OCI-LY7 (cell line): ENCODE measurements around the gene PTGES.

ENCODE experiments used
- CTCF ChIP-seq: fragments of 200-600 bp; sonication (generic); conservative IDR thresholded peaks from 2 replicates; pipeline ENCODE4 v1.5.1; 2014; ENCODE audit warnings: mild to moderate bottlenecking, antibody characterized with exemption, low read length, moderate library complexity, mixed read lengths
- EZH2phosphoT487 ChIP-seq: fragments of 200-600 bp; sonication (generic); IDR thresholded peaks from 2 replicates; pipeline ENCODE4 v1.6.1; 2018; ENCODE audit warnings: low read depth, borderline replicate concordance, mild to moderate bottlenecking, mixed run types, antibody characterized with exemption, low read length, moderate library complexity, mixed read lengths

DNA sequence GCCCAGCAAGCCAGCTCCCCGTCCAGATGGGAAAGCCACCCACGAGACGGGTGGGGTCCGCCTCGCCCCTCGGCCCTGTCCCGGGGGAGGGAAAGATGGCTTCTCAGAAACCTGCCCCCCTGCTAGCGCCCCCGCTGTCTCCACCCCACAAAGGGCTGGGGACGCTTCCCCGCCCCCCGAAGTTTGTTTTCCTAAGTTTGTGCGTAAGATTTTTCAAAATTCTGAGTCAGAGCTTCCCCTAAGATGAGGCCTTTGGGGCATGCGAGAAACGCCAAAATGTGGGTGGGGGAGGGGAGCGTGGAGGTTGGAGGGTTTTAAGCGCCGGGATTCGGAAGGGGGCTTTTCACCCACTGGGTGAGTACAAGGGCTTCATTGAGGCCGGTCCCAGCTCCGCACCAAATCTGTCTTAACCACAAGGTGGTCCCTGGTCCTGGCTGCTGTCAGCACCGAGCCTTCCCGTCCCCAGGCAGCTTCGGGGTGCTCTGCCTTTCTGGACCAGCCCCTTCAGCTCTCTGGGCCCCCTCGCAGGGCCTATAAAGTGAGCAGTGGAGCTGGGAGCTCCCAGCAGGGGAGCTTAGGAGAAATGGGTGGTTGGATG is 55.1 kb downstream of the PTGES start:
- TF ChIP-seq CTCF (no peak), EZH2phosphoT487 (no peak)
